Measurements from ENCODE around the gene THG1L. TPM values are rescaled to one million over a fixed set of nuclear protein-coding genes. Genes with fewer than 3 reads are reported as not detected.

The THG1L gene
- total and polyA plus RNA-seq, 3 experiments from 2014 or later: 4.6 to 34.6 (median 31.0) TPM

Other genes starting within 250 kb of the THG1L start
- gene ADAM19, start 155.6 kb upstream of the THG1L start, total RNA-seq: 10 to 100 TPM; 26.5 to 26.8 TPM
- 4.1 TPM for gene ADAM19, start 155.6 kb upstream of the THG1L start, polyA plus RNA-seq
- under 1 TPM; 0.09 to 0.11 TPM for gene SOX30, start 79.0 kb upstream of the THG1L start, total RNA-seq
- 0.28 TPM for gene SOX30, start 79.0 kb upstream of the THG1L start, polyA plus RNA-seq
- not detected for gene C5orf52, start 59.9 kb upstream of the THG1L start, total RNA-seq
- gene C5orf52, start 59.9 kb upstream of the THG1L start, polyA plus RNA-seq: not detected
- gene LSM11, start 12.3 kb downstream of the THG1L start, total RNA-seq: 1 to 10 TPM; 7.8 to 7.9 TPM
- 0.82 TPM for gene LSM11, start 12.3 kb downstream of the THG1L start, polyA plus RNA-seq
- gene CLINT1, start 127.7 kb downstream of the THG1L start, total RNA-seq: 10 to 100 TPM; 72.3 to 73.1 TPM
- gene CLINT1, start 127.7 kb downstream of the THG1L start, polyA plus RNA-seq: 91.1 TPM